Mesothelial cell of epicardium (in vitro differentiated cells): ENCODE data around the gene PYCR2. TPM values are rescaled to one million over a fixed set of nuclear protein-coding genes. Genes with fewer than 3 reads are reported as not detected.

ENCODE experiments used
- DNase-seq, 2 experiments: peaks; one replicate each; pipeline ENCODE4 v3.0.0; 2021; ENCODE audit warnings: low spot score in 2 of 2; ENCODE audit not compliant: unreplicated experiment in 2 of 2
- H3K27ac Mint-ChIP-seq: 2 replicates; pipeline ENCODE4 v1.8.0; 2021; ENCODE audit warnings: mixed read lengths
- H3K27me3 Mint-ChIP-seq: 2 replicates; pipeline ENCODE4 v1.8.0; 2021; ENCODE audit warnings: low read depth, mixed read lengths
- H3K36me3 Mint-ChIP-seq: 2 replicates; pipeline ENCODE4 v1.8.0; 2021; ENCODE audit warnings: mixed read lengths
- H3K4me1 Mint-ChIP-seq: 2 replicates; pipeline ENCODE4 v1.8.0; 2021; ENCODE audit warnings: mixed read lengths
- H3K4me3 Mint-ChIP-seq: 2 replicates; pipeline ENCODE4 v1.8.0; 2021; ENCODE audit warnings: mild to moderate bottlenecking, moderate library complexity, mixed read lengths
- H3K9me3 Mint-ChIP-seq: 2 replicates; pipeline ENCODE4 v1.8.0; 2021; ENCODE audit warnings: mixed read lengths
- CTCF ChIP-seq: fragments of 200-600 bp; sonication (generic); IDR thresholded peaks from one replicate; pipeline ENCODE4 v1.5.0; 2021; ENCODE audit warnings: antibody characterized with exemption; ENCODE audit not compliant: unreplicated experiment
- total RNA-seq: library from RNA; stranded (reverse); gene quantifications from 3 replicates; pipeline ENCODE4 v1.2.1, GENCODE V29; 2021

The PYCR2 gene
- total RNA-seq, 1 donor from 2014 or later = 38.9 TPM

GRCh38 chr1:225885336-225885735, 38.7 kb downstream of the PYCR2 start:
- H3K9me3 Mint-ChIP-seq = no peaks in the 10 kb centered on the region
- no peak for DNase-seq
- no peak overlapping the region for H3K4me3 Mint-ChIP-seq
- H3K4me1 Mint-ChIP-seq = peaks cover 15% of the 10 kb centered on the region
- TF ChIP-seq CTCF = no peak
- H3K27ac Mint-ChIP-seq = no peak overlapping the region
- no peaks in the 10 kb centered on the region for H3K36me3 Mint-ChIP-seq
- H3K27me3 Mint-ChIP-seq = peaks cover 11% of the 10 kb centered on the region

GRCh38 chr1:225883616-225884265, 40.3 kb downstream of the PYCR2 start:
- peak overlapping the region; percentile 83 for H3K4me3 Mint-ChIP-seq
- H3K36me3 Mint-ChIP-seq = no peaks in the 10 kb centered on the region
- no peak overlapping the region for H3K27ac Mint-ChIP-seq

GRCh38 chr1:225882694-225883615, 41.1 kb downstream of the PYCR2 start:
- H3K27me3 Mint-ChIP-seq = peaks cover 7% of the 10 kb centered on the region
- H3K36me3 Mint-ChIP-seq = no peaks in the 10 kb centered on the region
- H3K4me3 Mint-ChIP-seq = peak overlapping the region; percentile 83
- peak overlapping the region; percentile 82 for H3K27ac Mint-ChIP-seq
- DNase-seq = peak; percentile 41 to 73
- peaks cover 17% of the 10 kb centered on the region for H3K4me1 Mint-ChIP-seq
- no peaks in the 10 kb centered on the region for H3K9me3 Mint-ChIP-seq
- no peak for TF ChIP-seq CTCF

More at GRCh38 chr1:225883616-225884265, 40.3 kb downstream of the PYCR2 start:
- DNase-seq = no peak
- Mint-ChIP-seq H3K9me3 (no peaks in the 10 kb centered on the region), H3K4me1 (peaks cover 20% of the 10 kb centered on the region), H3K27me3 (peaks cover 11% of the 10 kb centered on the region)
- TF ChIP-seq CTCF = no peak

GRCh38 chr1:225881959-225882693, 41.9 kb downstream of the PYCR2 start, which contains the start of gene TMEM63A:
TMEM63A (minus strand) TSS chr1:225882380; CDS start chr1:225877580, 4,800 bp downstream.
- no peak for TF ChIP-seq CTCF
- Mint-ChIP-seq H3K4me1 (peaks cover 18% of the 10 kb centered on the region), H3K4me3 (peak within 1 kb of the TSS; percentile 83), H3K9me3 (no peaks in the 10 kb centered on the region), H3K27ac (peak within 1 kb of the TSS; percentile 85), H3K36me3 (no peaks in the 10 kb centered on the region), H3K27me3 (peaks cover 5% of the 10 kb centered on the region)
- peak; percentile 78 to 93 for DNase-seq
